GM12872 (cell line): ENCODE measurements around the gene PSMB2.

Experiments used
- CTCF ChIP-seq: IDR thresholded peaks from 3 replicates; pipeline ENCODE4 v1.5.1; 2011; ENCODE audit warnings: low read depth, mild to moderate bottlenecking, low read length, moderate library complexity; ENCODE audit not compliant: insufficient read depth

PSMB2 gene

GRCh38 chr1:35585281-35585680 is 56.0 kb downstream of the PSMB2 start:
- no peak for TF ChIP-seq CTCF

GRCh38 chr1:35580949-35581388 is 60.4 kb downstream of the PSMB2 start:
- no peak for TF ChIP-seq CTCF

- TF ChIP-seq CTCF: peak; percentile 9; the same call in 1 of the 3 replicates
These were observed 64.0 kb downstream of the PSMB2 start for GRCh38 chr1:35577071-35577998.

GRCh38 chr1:35576061-35576765 is 65.1 kb downstream of the PSMB2 start:
- no peak for TF ChIP-seq CTCF

GRCh38 chr1:35575416-35575958 is 65.8 kb downstream of the PSMB2 start:
- no peak for TF ChIP-seq CTCF

GRCh38 chr1:35574655-35575415 is 66.5 kb downstream of the PSMB2 start:
- no peak for TF ChIP-seq CTCF
